Endothelial cell of umbilical vein (primary cell): ENCODE measurements around the gene GMPPB. TPM values are rescaled to one million over a fixed set of nuclear protein-coding genes. Genes with fewer than 3 reads are reported as not detected.
A peak's percentile ranks its signal among the peaks of the same experiment; 100 is the strongest.

Experiments used
- BruUV-seq: library from RNA; stranded (reverse); fragments of 400-500 nt; replicated peaks from 2 replicates; lab custom pipeline; 2021; lab: Mats Ljungman, UMichigan
- CTCF ChIA-PET: fragments of 300-600, 350-600 bp; sonication (Branson Sonifier 250); formaldehyde crosslinking; loops from one replicate; lab custom pipeline; 2021; ENCODE audit warnings: antibody characterized with exemption, inconsistent platforms; lab: Charles Lee
- POLR2A ChIA-PET: fragments of 300-600, 350-600 bp; sonication (Branson Sonifier 250); formaldehyde crosslinking; loops from one replicate; lab custom pipeline; 2021; ENCODE audit warnings: antibody characterized with exemption, inconsistent platforms; lab: Charles Lee
- DNase-seq: peaks from one replicate; pipeline ENCODE4 v3.0.0-alpha.2; 2011; ENCODE audit warnings: low read depth, low spot score
- FAIRE-seq: peaks from 2 replicates; lab custom pipeline; 2011; peaks lifted over from hg19 to GRCh38; lab: Jason Lieb, UNC
- H2AFZ ChIP-seq: 2 replicates; pipeline ENCODE4 v1.6.0; 2012; ENCODE audit warnings: low read depth, low read length, control low read depth, inconsistent platforms
- H3K27ac ChIP-seq: 2 replicates; pipeline ENCODE4 v1.5.1; 2011; ENCODE audit warnings: low read depth, mild to moderate bottlenecking, control low read depth, low read length, moderate library complexity; ENCODE audit not compliant: insufficient read depth
- H3K27me3 ChIP-seq, 2 experiments: 2 replicates each; pipeline versions ENCODE4 v1.6.0 to v1.6.1; 2011; ENCODE audit warnings: low read length in 2 of 2, mixed read lengths in 1 of 2; ENCODE audit not compliant: control insufficient read depth in 2 of 2, insufficient read depth in 2 of 2
- H3K36me3 ChIP-seq, 2 experiments: 2 replicates in 1 of 2; 3 replicates in 1 of 2; pipeline ENCODE4 v1.5.1; 2011; ENCODE audit warnings: low read length in 2 of 2, mild to moderate bottlenecking in 1 of 2, moderate library complexity in 1 of 2; ENCODE audit not compliant: control insufficient read depth in 2 of 2, insufficient read depth in 2 of 2; ENCODE audit errors: extremely low read depth in 1 of 2
- H3K4me1 ChIP-seq: 3 replicates; pipeline ENCODE4 v1.5.1; 2011; ENCODE audit warnings: mild to moderate bottlenecking, low read length; ENCODE audit not compliant: control insufficient read depth, insufficient read depth; ENCODE audit errors: extremely low read depth
- H3K4me2 ChIP-seq: 2 replicates; pipeline ENCODE4 v1.6.1; 2011; ENCODE audit warnings: low read length, control low read depth, mixed read lengths; ENCODE audit not compliant: insufficient read depth
- H3K4me3 ChIP-seq, 3 experiments: fragments of 200-600 bp in 1 of 3; sonication (generic), shearing (Covaris generic) in 1 of 3; replicated peaks in 1 of 3; 2 replicates each; pipeline ENCODE4 v1.5.1; 2011 to 2016; ENCODE audit warnings: control low read depth in 3 of 3, low read length in 3 of 3, mild to moderate bottlenecking in 2 of 3, inconsistent platforms in 1 of 3, low read depth in 1 of 3, moderate library complexity in 1 of 3; ENCODE audit not compliant: insufficient read depth in 1 of 3
- H3K79me2 ChIP-seq: 2 replicates; pipeline ENCODE4 v1.6.0; 2012; ENCODE audit warnings: low read length, inconsistent platforms; ENCODE audit not compliant: control insufficient read depth, insufficient read depth
- H3K9ac ChIP-seq: replicated peaks from 2 replicates; pipeline ENCODE3; 2011; ENCODE audit warnings: low read length, control low read depth; ENCODE audit not compliant: insufficient read depth; ENCODE audit errors: extremely low read depth
- H3K9me1 ChIP-seq: replicated peaks from 3 replicates; pipeline ENCODE4 v1.6.0; 2011; ENCODE audit warnings: mild to moderate bottlenecking, low read length; ENCODE audit not compliant: control insufficient read depth, insufficient read depth; ENCODE audit errors: extremely low read depth
- H3K9me3 ChIP-seq: replicated peaks from 2 replicates; pipeline ENCODE4 v1.5.1; 2012; ENCODE audit warnings: low read length, inconsistent platforms; ENCODE audit not compliant: control insufficient read depth, insufficient read depth
- H4K20me1 ChIP-seq: replicated peaks from 2 replicates; pipeline ENCODE3; 2011; ENCODE audit warnings: mild to moderate bottlenecking, low read length; ENCODE audit not compliant: control insufficient read depth, insufficient read depth; ENCODE audit errors: extremely low read depth
- EZH2 ChIP-seq: IDR thresholded peaks from 2 replicates; pipeline ENCODE4 v1.6.1; 2012; ENCODE audit warnings: borderline replicate concordance, low read depth, mild to moderate bottlenecking, moderate library complexity, low read length, inconsistent platforms; ENCODE audit not compliant: severe bottlenecking
- FOS ChIP-seq: IDR thresholded peaks from 2 replicates; pipeline ENCODE4 v1.6.1; 2011; ENCODE audit warnings: mild to moderate bottlenecking, low read length, moderate library complexity, borderline replicate concordance; ENCODE audit not compliant: insufficient read depth
- JUN ChIP-seq: IDR thresholded peaks from 2 replicates; pipeline ENCODE4 v1.6.1; 2011; ENCODE audit warnings: borderline replicate concordance, low read depth; ENCODE audit not compliant: insufficient read length, insufficient read depth
- POLR2A ChIP-seq: IDR thresholded peaks from 2 replicates; pipeline ENCODE4 v1.6.1; 2012; ENCODE audit warnings: low read depth, mild to moderate bottlenecking, control low read depth, low read length
- dilution Hi-C: fragments of 300-500 bp; cut with MboI; formaldehyde crosslinking; loops from one replicate; pipeline ENCODE4 v1.15.0; 2019; ENCODE audit warnings: low sequenced_read_pairs; ENCODE audit not compliant: extremely low pct_ligation_motif_present
- intact Hi-C: fragments of 100-400 bp; cut with micrococcal nuclease; formaldehyde crosslinking; loops from one replicate; pipeline ENCODE4 v1.10.0; 2022
- polyA plus RNA-seq, 4 experiments: library from polyadenylated mRNA; depleted of rRNA in 3 of 4; stranded (reverse) in 3 of 4; unstranded in 1 of 4; fragments of >200 nt; gene quantifications; 2 replicates each; pipeline versions ENCODE4 v1.2.1 to v1.2.3, GENCODE V29; 2011 to 2012; ENCODE audit warnings: missing spikeins in 1 of 4
- total RNA-seq: library from RNA; stranded (reverse); gene quantifications from 2 replicates; pipeline ENCODE4 v1.2.3, GENCODE V29; 2021
- TF ChIP-seq, protein P1 (sequence below): IDR thresholded peaks from 2 replicates; pipeline ENCODE4 v1.6.1; 2011; ENCODE audit not compliant: insufficient read depth, insufficient read length
- TF ChIP-seq, protein P2 (sequence below), 2 donors: IDR thresholded peaks; 1 replicate in 1 of 2; 2 replicates in 1 of 2; pipeline ENCODE4 v1.5.1; 2011; ENCODE audit warnings: low read length in 2 of 2, mild to moderate bottlenecking in 2 of 2, moderate library complexity in 2 of 2, control low read depth in 1 of 2, inconsistent platforms in 1 of 2, low read depth in 1 of 2; ENCODE audit not compliant: insufficient read depth in 1 of 2; ENCODE audit errors: extremely low read depth in 1 of 2

The GMPPB gene
- total and polyA plus RNA-seq, 2 donors (not counting 3 experiments of a cell fraction or from before 2014, with no cell fraction given), result 52.5 to 62.0 TPM

GRCh38 chr3:49747792-49748480, 24.2 kb upstream of the GMPPB start:
- dilution Hi-C loops, result no loop called here

More at GRCh38 chr3:49747792-49748480, 24.2 kb upstream of the GMPPB start:
- H3K9me3 ChIP-seq, result no peaks in the 10 kb centered on the region
- no peaks in the 10 kb centered on the region for H3K27me3 ChIP-seq
- no TSS peak for BruUV-seq
- POLR2A ChIA-PET, result interaction anchor here (0.6 kb wide), 1 partner anchor 25 kb away, joined by 3 read pairs; no protein-coding TSS in a partner anchor
- no peaks in the 10 kb centered on the region for H3K9me1 ChIP-seq
- TF ChIP-seq, protein P1, sequence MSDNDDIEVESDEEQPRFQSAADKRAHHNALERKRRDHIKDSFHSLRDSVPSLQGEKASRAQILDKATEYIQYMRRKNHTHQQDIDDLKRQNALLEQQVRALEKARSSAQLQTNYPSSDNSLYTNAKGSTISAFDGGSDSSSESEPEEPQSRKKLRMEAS, result no peak
- TF ChIP-seq FOS (peak; percentile 82), EZH2 (no peak), JUN (peak; percentile 78), POLR2A (no peak)
- TF ChIP-seq, protein P2, sequence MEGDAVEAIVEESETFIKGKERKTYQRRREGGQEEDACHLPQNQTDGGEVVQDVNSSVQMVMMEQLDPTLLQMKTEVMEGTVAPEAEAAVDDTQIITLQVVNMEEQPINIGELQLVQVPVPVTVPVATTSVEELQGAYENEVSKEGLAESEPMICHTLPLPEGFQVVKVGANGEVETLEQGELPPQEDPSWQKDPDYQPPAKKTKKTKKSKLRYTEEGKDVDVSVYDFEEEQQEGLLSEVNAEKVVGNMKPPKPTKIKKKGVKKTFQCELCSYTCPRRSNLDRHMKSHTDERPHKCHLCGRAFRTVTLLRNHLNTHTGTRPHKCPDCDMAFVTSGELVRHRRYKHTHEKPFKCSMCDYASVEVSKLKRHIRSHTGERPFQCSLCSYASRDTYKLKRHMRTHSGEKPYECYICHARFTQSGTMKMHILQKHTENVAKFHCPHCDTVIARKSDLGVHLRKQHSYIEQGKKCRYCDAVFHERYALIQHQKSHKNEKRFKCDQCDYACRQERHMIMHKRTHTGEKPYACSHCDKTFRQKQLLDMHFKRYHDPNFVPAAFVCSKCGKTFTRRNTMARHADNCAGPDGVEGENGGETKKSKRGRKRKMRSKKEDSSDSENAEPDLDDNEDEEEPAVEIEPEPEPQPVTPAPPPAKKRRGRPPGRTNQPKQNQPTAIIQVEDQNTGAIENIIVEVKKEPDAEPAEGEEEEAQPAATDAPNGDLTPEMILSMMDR (IDR thresholded peaks at IDR 0.05; ENCODE audit: extremely low read depth in 1 of 2, insufficient read depth in 1 of 2, low read depth in 1 of 2, low read length in 2 of 2), result no peak
- no peaks in the 10 kb centered on the region for H3K36me3 ChIP-seq
- peak; percentile 86 for DNase-seq
- H3K4me2 ChIP-seq, result no peak overlapping the region
- H3K4me3 ChIP-seq, result no peak overlapping the region
- CTCF ChIA-PET, result interaction anchor here (0.6 to 2.5 kb wide), 8 partner anchors 9 to 208 kb away, joined by 3 to 9 read pairs (median 4); no protein-coding TSS in a partner anchor
- no peak overlapping the region for H2AFZ ChIP-seq
- intact Hi-C loops, result no loop called here
- peaks cover 3% of the 10 kb centered on the region for H4K20me1 ChIP-seq
- peak overlapping the region; percentile 50 for H3K27ac ChIP-seq
- H3K9ac ChIP-seq, result no peak overlapping the region
- FAIRE-seq, result peak; percentile 69
- peaks cover 13% of the 10 kb centered on the region for H3K4me1 ChIP-seq
- peaks cover 29% of the 10 kb centered on the region for H3K79me2 ChIP-seq
